ENCODE measurements around the gene MASP1.

MASP1 gene

GRCh38 chr3:187315872-187316271, 24.3 kb upstream of the MASP1 start:
- no peak for TF ChIP-seq CTCF (IDR thresholded peaks at IDR 0.05; ENCODE audit: insufficient read depth, low read depth, low read length, missing control alignments)
- DNase-seq (ENCODE audit: low read depth): no peak
- H3K4me3 ChIP-seq (ENCODE audit: low read depth, low read length): no peak overlapping the region

- no peak for TF ChIP-seq CTCF (IDR thresholded peaks at IDR 0.05; ENCODE audit: insufficient read depth, low read depth, low read length, missing control alignments)
- no peak for DNase-seq (ENCODE audit: low read depth)
Measured at GRCh38 chr3:187314176-187314575, 22.6 kb upstream of the MASP1 start.

GRCh38 chr3:187310954-187311470, 19.5 kb upstream of the MASP1 start:
- no peak for DNase-seq (ENCODE audit: low read depth)
- no peak overlapping the region for H3K4me3 ChIP-seq (ENCODE audit: low read depth, low read length)
- no peak for TF ChIP-seq CTCF (IDR thresholded peaks at IDR 0.05; ENCODE audit: insufficient read depth, low read depth, low read length, missing control alignments)

More at GRCh38 chr3:187314176-187314575, 22.6 kb upstream of the MASP1 start:
- H3K4me3 ChIP-seq (ENCODE audit: low read depth, low read length): no peak overlapping the region

- H3K4me3 ChIP-seq (ENCODE audit: low read depth, low read length): no peak overlapping the region
- no peak for TF ChIP-seq CTCF (IDR thresholded peaks at IDR 0.05; ENCODE audit: insufficient read depth, low read depth, low read length, missing control alignments)
- no peak for DNase-seq (ENCODE audit: low read depth)
Measured at GRCh38 chr3:187310226-187310625, 18.7 kb upstream of the MASP1 start.

GRCh38 chr3:187305881-187306280, 14.3 kb upstream of the MASP1 start:
- DNase-seq (ENCODE audit: low read depth): no peak
- TF ChIP-seq CTCF (IDR thresholded peaks at IDR 0.05; ENCODE audit: insufficient read depth, low read depth, low read length, missing control alignments): no peak
- no peak overlapping the region for H3K4me3 ChIP-seq (ENCODE audit: low read depth, low read length)

- no peak for DNase-seq (ENCODE audit: low read depth)
- no peak for TF ChIP-seq CTCF (IDR thresholded peaks at IDR 0.05; ENCODE audit: insufficient read depth, low read depth, low read length, missing control alignments)
- no peak overlapping the region for H3K4me3 ChIP-seq (ENCODE audit: low read depth, low read length)
Measured at GRCh38 chr3:187299611-187300010, 8.1 kb upstream of the MASP1 start.

- DNase-seq (ENCODE audit: low read depth): no peak
- no peak for TF ChIP-seq CTCF (IDR thresholded peaks at IDR 0.05; ENCODE audit: insufficient read depth, low read depth, low read length, missing control alignments)
- no peak overlapping the region for H3K4me3 ChIP-seq (ENCODE audit: low read depth, low read length)
Measured at GRCh38 chr3:187296911-187297310, 5.4 kb upstream of the MASP1 start.

All from GM12865 (cell line).